Lower leg skin (tissue), 3 donors: ENCODE measurements around the gene KLHDC10.

Source experiments
- CTCF ChIP-seq, 3 donors: fragments of 450-650 bp; IDR thresholded peaks; one replicate each; pipeline ENCODE4 v1.5.1; 2016; ENCODE audit warnings: antibody characterized with exemption in 3 of 3, mild to moderate bottlenecking in 3 of 3, moderate library complexity in 2 of 3
- POLR2A ChIP-seq, 2 donors: fragments of 450-650 bp; IDR thresholded peaks; one replicate each; pipeline ENCODE4 v1.6.1; 2016 to 2017; ENCODE audit warnings: antibody characterized with exemption in 2 of 2, mild to moderate bottlenecking in 1 of 2, moderate library complexity in 1 of 2

DNA sequence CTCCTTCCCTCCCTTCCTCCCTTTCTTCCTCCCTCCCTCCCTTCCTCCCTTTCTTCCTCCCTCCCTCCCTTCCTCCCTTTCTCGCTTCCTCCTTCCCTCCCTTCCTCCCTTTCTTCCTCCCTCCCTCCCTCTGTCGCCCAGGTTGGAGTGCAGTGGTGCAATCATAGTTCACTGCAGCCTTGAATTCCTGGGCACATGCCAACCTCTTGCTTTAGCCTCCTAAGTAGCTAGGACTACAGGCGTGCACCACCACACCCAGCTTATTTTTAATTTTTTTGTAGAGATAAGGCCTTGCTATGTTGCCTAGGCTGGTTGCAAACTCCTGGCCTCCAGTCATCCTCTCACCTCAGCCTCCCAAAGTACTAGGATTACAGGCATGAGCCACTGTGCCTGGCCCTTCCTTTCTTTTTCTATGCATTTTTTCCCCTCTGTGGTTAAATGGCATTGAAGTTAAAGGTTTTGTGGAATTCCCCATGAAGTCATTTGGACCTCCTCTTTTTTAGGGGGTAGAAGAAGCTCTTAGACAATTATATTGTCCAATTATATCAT is 9.6 kb downstream of the KLHDC10 start:
- TF ChIP-seq CTCF (IDR thresholded peaks at IDR 0.05) (no peak), POLR2A (IDR thresholded peaks at IDR 0.05) (no peak)
